HL-60 (cell line): ENCODE results near the gene CRYBG2.

ENCODE experiments used
- DNase-seq, 2 experiments: peaks; one replicate each; pipeline ENCODE4 v3.0.0-alpha.2; 2010 to 2020; ENCODE audit warnings: low read depth in 1 of 2, low spot score in 1 of 2
- H3K27ac ChIP-seq: fragments of 250-450 bp; sonication (Bioruptor Pico); replicated peaks from 2 replicates; pipeline ENCODE4 v1.5.1; 2020; ENCODE audit warnings: mild to moderate bottlenecking, moderate library complexity
- H3K27me3 ChIP-seq: fragments of 250-450 bp; sonication (Bioruptor Pico); 2 replicates; pipeline ENCODE4 v1.5.1; 2021; ENCODE audit warnings: mild to moderate bottlenecking, moderate library complexity; ENCODE audit not compliant: insufficient read depth, poor library complexity, severe bottlenecking
- H3K4me3 ChIP-seq: replicated peaks from 2 replicates; pipeline ENCODE4 v1.5.1; 2011; ENCODE audit warnings: mild to moderate bottlenecking, control low read depth, low read length; ENCODE audit not compliant: insufficient read depth
- CTCF ChIP-seq: IDR thresholded peaks from one replicate; pipeline ENCODE4 v1.5.1; 2011; ENCODE audit warnings: low read length, control low read depth, inconsistent platforms; ENCODE audit not compliant: insufficient read depth
- GABPA ChIP-seq: IDR thresholded peaks from 2 replicates; pipeline ENCODE4 v1.6.1; 2012; ENCODE audit warnings: low read depth
- POLR2AphosphoS5 ChIP-seq: IDR thresholded peaks from 2 replicates; pipeline ENCODE4 v1.6.1; 2012; ENCODE audit warnings: low read depth
- SPI1 ChIP-seq: IDR thresholded peaks from 2 replicates; pipeline ENCODE4 v1.6.1; 2012; ENCODE audit warnings: low read depth, mild to moderate bottlenecking, borderline replicate concordance
- TF ChIP-seq, protein P1 (sequence below): IDR thresholded peaks from 2 replicates; pipeline ENCODE4 v1.6.1; 2012; ENCODE audit warnings: low read depth; ENCODE audit not compliant: insufficient replicate concordance

Gene CRYBG2

GRCh38 chr1:26344147-26344920 lies 9.6 kb downstream of the CRYBG2 start:
- H3K27ac ChIP-seq: no peak overlapping the region
- no peak for DNase-seq
- no peaks in the 10 kb centered on the region for H3K27me3 ChIP-seq
- H3K4me3 ChIP-seq: no peak overlapping the region
- no peak for TF ChIP-seq SPI1
- TF ChIP-seq GABPA: no peak
- no peak for TF ChIP-seq CTCF

GRCh38 chr1:26340047-26340481 lies 13.9 kb downstream of the CRYBG2 start:
- DNase-seq: no peak
- no peak overlapping the region for H3K4me3 ChIP-seq
- TF ChIP-seq POLR2AphosphoS5: no peak
- no peak for TF ChIP-seq SPI1
- TF ChIP-seq GABPA: no peak
- TF ChIP-seq, protein P1, sequence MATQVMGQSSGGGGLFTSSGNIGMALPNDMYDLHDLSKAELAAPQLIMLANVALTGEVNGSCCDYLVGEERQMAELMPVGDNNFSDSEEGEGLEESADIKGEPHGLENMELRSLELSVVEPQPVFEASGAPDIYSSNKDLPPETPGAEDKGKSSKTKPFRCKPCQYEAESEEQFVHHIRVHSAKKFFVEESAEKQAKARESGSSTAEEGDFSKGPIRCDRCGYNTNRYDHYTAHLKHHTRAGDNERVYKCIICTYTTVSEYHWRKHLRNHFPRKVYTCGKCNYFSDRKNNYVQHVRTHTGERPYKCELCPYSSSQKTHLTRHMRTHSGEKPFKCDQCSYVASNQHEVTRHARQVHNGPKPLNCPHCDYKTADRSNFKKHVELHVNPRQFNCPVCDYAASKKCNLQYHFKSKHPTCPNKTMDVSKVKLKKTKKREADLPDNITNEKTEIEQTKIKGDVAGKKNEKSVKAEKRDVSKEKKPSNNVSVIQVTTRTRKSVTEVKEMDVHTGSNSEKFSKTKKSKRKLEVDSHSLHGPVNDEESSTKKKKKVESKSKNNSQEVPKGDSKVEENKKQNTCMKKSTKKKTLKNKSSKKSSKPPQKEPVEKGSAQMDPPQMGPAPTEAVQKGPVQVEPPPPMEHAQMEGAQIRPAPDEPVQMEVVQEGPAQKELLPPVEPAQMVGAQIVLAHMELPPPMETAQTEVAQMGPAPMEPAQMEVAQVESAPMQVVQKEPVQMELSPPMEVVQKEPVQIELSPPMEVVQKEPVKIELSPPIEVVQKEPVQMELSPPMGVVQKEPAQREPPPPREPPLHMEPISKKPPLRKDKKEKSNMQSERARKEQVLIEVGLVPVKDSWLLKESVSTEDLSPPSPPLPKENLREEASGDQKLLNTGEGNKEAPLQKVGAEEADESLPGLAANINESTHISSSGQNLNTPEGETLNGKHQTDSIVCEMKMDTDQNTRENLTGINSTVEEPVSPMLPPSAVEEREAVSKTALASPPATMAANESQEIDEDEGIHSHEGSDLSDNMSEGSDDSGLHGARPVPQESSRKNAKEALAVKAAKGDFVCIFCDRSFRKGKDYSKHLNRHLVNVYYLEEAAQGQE: no peak
- no peak for TF ChIP-seq CTCF
- no peak overlapping the region for H3K27ac ChIP-seq
- H3K27me3 ChIP-seq: peaks cover 5% of the 10 kb centered on the region

DNA sequence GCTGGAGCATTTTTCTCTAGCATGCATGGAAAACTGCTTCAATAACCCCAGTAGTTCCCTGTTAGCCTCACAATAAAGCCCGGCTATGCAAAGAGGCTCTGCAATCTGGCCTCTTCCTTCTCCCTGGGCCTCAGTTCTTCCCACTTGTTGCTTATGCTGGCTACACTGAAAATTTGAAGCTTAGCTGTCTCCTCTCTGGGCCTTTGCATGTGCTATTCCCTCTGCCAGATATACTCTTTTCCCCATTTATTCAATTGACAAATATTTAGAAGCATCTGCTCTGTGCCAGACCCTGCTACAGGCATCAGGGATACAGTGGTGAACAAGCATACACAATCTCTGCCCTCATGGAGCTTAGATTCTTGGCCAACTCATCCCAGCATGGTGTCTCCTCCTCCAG lies 15.3 kb downstream of the CRYBG2 start:
- no peak for DNase-seq
- TF ChIP-seq POLR2AphosphoS5 (no peak), SPI1 (no peak)
- TF ChIP-seq, protein P1: no peak
- peaks cover 5% of the 10 kb centered on the region for H3K27me3 ChIP-seq
- no peak overlapping the region for H3K27ac ChIP-seq
- no peak overlapping the region for H3K4me3 ChIP-seq

DNA sequence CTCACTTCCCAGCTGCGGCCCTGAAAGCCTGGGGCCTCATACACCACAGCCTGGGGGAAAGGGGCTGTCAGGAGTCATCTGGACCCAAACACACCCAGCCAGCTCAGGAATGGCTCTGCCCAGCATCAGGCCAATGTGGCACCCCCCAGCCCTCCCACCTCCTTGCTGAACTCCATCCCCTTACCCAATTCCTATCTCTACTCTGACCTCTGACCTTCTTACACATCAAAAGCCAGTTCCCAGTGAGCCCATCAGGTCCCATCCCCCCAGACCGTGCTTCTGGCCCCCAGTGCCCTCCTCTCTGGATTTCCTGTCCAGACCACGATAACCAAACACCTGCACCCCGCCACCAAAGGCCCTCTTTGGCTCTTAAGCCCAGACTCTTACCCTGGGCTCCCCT lies 16.3 kb downstream of the CRYBG2 start:
- H3K4me3 ChIP-seq: no peak overlapping the region
- TF ChIP-seq GABPA (no peak), CTCF (no peak), POLR2AphosphoS5 (no peak), SPI1 (no peak)
- TF ChIP-seq, protein P1: no peak
- no peak for DNase-seq
- H3K27me3 ChIP-seq: peaks cover 5% of the 10 kb centered on the region
- no peak overlapping the region for H3K27ac ChIP-seq
